NCI-H524 (cell line): ENCODE measurements around the gene CPNE7.
"Not testable (repeated sequence)": the region's sequence is repeated elsewhere in the genome, so short reads cannot be mapped to it uniquely, and the experiment has no call there.

ENCODE experiments used
- DNase-seq, 2 experiments: peaks; one replicate each; lab custom pipeline; 2025; lab: John Stamatoyannopoulos, UW

Gene CPNE7

DNA sequence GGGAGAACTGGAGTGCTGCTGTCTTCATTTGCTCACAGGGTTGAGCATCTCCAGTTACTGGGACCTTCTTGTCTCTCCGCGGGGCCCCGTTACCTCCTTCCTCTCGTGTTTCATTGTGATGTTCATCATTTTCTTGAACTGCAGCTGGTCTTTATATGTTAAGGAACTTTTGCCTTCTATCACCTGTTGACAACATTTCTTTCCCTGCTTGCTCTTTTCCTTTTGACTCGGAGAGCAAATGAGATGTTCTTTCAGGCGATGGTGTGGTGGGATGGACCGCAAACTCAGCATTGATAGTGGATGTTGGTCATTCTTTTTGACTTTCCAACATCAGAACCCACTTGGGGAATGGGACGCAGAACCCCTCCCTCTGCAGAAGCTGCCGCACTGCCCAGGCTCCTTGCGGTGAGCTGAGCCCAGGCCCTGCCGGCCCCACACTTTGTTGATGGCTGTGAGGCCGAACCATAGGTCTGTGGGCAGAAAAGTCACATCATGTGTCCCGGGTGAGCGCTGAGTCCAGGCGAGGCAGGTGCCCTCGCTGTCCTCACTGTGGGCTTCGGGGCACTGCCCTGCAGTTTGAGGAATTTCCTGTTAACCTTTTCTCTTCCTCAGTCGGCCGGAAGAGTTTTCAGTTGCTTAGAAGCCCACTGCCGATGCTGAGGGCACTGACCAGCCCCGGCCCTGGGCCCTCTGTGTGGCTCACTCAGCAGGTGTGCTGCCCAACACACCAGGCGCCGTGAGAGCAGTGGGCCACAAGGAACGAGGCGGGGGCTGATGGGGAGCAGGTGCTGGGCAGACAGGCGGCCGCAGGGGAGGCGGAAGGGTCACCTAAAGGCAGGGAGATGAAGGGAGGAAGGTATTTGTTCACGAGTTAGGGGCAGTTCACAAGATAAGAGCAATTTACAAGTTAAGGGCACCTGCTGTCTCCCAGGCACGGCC, 7.6 kb upstream of the CPNE7 start:
- no peak for DNase-seq

DNA sequence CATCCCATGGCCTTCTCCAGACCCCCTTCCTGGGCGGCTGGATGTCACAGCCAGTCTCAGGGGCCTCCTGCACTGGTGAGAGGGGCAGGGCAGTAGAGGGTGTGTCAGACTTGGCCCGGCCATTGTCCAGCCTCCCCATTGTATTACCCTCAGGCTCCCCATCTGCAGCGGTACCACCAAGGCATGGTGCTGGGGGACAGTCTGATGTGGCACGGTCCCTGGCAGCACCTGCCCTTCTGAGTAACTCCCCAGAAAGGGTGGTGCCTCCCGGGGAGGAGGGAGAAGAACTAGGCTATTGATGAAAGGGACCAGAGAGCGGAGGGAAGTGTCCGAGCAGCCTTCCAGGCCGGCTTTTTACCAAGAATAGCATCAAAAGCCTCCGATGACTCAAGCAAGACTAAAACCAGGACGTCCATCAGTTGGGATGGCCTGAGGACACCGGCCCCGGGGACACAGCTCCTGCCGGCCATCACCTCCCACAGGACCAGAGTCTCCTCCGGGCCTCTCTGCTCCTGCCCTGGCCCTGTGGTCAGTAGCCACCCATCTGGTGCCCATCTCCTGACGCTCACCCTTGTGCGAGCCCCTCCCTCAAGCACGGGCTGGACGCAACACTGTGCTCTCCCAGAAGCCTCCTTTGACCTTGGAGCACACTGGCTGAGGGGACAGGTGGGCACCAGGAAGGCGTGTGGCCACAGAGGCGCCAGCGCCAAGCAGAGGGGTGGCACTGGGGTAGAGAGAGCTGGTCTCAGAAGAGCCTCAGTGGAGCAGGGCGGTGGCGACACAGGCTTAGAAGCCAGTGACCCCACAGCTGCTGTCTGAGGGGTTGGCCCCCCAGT, 5.8 kb upstream of the CPNE7 start:
- no peak for DNase-seq

DNA sequence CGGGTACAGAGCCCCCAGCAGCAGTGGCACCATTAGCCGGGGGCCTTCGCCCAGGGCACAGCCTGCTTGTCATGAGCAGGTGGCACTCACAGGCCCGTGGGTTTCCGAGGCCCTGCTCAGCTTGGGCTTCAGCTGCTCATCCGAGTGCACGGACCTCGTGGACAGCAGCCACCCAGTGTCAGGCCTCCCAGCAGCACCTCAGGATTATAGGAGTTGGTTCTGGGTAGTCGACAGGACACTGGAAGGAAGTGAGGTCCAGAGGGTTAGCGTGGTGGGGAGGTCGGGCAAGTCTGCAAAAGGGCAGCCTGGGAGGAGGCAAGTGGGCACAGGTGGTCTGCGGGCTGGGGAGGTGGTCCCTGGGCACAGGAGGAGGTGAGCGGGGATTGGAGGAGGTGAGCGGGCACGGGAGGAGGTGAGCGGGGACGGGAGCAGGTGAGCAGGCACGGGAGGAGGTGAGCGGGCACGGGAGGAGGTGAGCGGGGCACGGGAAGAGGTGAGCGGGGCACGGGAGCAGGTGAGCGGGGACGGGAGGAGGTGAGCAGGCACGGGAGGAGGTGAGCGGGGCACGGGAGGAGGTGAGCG, 5.1 kb upstream of the CPNE7 start:
- DNase-seq: no peak

DNA sequence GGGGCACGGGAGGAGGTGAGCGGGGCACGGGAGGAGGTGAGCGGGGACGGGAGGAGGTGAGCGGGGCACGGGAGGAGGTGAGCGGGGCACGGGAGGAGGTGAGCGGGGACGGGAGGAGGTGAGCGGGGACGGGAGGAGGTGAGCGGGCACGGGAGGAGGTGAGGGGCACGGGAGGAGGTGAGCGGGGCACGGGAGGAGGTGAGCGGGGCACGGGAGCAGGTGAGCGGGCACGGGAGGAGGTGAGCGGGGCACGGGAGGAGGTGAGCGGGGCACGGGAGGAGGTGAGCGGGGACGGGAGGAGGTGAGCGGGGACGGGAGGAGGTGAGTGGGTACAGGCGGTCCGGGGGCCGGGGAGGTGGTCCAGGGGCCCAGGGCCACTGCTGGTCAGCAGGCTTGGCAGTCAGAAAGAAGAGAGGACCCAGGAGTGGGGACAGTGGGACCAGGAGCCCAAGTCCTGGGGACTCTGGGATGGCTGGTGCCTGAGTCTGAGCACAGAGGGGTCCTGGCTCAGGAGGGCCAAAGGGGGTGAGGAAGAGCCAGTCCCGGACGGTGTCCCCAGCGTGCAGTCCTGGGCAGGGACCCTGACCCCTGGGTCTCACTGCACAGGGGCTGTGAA, 4.5 kb upstream of the CPNE7 start:
- DNase-seq: not testable (repeated sequence)

DNA sequence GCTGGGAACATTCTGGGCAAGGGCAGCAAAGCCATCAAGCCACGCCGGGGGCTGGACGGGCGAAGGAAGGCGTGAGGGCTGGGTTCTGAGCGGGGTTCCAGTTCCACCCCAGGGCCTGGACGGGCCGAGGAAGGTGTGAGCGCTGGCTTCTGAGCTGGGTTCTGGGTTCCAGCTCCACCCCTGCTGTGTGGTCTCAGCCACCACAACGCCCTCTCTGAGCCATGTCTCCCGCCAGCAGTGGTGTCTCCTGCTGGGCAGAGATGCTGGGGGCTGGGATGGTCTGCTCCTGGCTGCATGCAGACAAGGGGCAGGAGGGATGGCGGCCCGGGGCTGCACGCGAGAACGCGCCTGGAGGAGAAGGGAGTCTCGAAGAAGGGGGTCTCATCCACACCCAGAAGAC, 3.9 kb upstream of the CPNE7 start:
- no peak for DNase-seq

DNA sequence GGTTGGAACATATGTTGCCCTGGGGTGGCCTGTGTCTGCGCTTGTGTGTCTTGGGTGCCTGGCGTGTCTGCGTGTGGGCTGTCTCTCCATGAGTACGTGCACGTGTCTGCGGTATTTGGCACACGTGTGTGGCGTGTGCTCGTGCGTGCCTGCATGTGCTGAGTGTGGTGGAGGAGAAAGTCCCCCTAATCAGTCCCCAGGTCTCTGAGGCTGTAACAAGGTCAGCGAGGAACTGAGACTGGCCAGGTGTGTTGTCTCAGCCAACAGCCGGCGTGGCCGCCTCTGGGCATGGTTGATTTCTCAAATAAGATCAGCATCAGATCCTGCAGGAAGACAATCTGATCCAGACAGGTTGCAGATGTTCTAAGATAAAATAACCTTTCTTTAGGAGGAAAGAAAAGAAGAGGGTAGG, 3.5 kb upstream of the CPNE7 start:
- no peak for DNase-seq

DNA sequence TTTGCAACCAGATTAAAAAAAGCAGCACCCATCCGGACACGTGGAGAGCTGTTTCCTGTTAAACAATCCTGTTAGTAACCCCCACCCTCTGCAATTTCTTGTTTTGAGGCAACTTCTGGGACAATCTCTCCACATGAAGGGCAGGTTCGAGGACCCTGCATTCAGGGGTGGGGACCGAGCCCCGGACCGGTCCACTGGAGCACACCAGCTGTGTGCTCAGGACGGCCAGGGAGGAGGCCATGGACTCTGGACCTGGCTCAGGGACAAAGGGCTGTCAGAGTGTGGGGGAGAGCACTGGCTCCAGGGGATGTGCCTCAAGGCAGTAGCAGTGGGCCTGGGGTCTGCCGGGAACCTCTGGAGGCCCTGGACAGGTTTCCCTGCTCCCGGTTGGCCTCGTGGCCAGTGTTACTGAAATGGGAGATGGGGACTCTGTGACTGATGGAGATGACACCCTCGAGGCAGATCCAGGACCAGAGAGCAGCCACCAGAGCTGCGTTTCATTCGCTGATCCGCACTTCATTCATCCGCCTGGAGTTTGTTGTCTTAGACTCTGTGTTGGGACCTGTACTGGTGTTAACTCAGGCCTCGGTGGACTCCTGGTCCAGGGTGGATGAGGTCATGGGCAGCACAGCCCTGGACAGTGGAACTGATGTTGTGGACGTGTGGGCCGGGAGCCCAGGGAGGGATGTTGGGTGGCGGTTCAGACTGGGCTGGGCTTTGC, 2.9 kb upstream of the CPNE7 start:
- DNase-seq: no peak

DNA sequence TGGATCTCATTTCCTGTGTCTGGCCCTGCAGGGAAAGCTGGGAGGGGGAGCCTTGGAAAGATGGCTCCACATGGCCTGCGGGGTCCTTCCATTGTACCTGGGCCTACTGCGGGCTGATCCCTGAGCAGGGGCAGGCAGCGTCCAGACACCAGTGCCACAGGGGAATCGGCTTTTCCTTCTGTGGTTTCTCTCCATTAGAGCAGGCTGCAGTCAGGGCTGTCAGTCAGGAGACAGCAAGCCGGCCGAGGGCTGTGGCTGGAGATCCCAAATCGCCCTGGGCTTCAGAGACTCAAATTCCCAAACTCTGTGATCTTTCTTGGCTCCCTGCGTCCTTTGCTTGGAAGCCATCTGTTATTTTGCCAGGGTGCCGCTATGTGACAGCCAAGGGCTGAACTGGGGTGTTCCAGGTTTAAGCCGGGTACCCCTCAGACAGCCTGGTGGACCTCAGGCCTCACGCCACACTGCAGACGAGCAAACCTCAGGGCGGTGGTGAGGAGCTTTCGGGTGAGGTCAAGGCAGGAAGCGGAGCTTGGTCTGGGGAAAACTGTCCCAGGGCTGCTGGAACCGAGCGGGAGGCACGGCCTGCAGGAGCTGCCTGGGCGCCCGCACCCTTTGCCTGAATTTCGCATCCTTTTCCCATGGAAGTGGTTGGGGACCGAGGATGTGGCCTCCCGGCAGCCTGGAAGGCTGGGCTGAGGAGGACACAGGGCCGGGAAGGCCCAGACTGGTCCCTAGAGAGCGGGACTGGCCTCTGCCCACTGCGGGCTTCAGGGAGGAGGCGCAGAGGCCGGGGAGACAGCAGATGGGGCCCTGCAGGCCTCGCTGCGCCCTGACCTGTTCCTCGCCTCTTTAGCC, 1.5 kb upstream of the CPNE7 start:
- DNase-seq: no peak

DNA sequence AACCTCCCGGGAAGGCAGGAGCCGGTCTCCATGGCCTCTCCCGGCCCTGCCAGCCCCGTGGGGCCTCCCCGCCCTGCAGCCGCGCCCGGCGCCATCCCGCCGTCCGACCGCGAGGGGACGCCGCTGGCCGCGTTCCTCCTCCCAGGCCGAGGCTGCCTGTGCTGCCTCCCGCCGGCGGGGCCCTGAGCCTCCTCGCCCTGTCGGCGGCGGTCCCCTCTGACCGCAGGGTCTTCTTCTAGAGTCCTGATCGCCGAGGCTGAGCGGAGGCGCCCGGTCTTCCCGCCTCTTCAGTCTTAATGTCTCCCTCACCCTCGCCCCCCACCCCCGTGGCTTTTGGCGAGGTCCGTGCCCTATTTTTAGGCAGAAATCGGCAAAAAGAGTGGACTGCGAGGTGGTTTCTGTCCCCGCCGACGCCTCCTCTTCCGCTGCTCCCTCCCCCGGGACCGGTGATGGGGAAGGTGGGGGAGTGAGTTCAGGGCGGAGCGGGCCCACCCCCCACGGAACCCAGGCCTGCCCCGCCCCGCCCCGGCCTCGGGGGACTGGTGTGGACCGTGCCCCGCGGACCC, 794 bp upstream of the CPNE7 start:
- DNase-seq: peak; percentile 50 to 68

DNA sequence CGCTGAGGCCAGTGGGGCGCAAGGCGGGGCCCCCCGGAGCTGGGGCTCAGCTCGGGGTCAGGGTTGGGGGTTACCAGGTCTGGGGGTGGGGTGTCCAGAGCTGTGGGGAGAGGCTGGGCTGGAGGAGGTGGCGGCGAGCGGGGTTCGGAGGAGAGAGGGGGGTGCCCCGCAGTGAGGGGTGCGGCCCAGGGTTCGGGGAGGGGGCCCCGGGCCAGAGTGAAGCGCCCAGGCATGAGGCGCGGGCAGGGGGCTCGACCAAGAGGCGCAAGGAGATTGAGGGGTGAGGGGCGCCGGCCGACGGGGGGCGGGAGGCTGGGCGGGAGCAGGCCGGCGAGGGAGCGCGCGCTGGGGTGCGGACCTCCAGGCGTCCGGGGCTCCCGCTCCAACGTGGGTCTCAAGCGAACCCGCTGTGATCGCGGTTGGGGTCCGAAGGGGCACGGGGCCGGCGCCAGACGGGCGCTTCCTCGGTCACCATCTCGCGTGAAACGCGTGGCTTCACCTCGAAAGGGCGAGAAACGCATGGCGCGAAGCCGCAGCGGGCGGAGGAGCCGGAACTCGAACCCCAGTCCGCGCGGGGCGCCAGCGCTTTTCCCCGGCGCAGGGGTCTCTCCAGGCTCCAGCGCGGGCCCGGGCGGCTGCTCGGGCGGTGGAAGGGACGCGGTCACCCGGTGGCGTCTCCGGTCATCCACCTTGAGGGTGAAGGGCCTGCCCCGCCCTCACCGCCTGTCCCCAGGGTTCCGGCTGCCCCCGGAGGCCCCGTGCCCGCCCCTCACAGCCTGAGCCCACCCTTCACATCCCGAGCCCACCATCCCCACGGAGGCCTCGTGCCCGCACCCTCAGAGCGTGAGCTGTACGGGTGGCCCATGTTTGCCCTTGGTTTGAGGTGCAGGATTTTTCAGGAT, 846 bp downstream of the CPNE7 start:
- no peak for DNase-seq

DNA sequence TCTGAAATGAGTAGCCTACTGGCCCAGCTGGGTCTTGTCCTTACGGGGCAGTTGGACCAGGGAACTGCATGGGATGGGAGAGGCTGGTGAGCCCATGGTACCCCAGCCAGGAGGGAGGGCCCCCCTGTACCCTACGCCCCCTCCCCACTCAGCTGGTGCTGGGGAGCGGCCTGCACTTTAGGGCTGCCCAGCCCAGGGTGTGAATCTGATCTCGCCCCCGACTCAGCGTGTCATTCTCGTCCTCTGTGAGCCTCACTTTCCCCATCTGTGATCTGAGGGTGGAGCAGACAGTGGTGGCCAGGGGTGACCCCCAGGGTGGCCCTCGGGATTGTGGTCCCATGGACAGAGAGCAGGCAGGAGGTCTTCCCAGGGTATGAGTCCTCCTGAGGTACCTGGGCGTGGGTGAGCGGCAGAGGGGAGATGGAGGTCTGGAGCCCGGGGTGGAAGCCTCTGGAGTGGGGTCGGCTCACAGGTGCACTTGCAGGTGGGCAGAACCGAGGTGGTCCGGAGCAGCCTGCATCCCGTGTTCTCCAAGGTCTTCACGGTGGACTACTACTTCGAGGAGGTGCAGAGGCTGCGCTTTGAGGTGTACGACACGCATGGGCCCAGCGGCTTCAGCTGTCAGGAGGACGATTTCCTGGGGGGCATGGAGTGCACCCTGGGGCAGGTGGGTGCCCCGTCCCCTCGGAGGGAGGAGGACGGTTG, 1.6 kb downstream of the CPNE7 start:
- no peak for DNase-seq

DNA sequence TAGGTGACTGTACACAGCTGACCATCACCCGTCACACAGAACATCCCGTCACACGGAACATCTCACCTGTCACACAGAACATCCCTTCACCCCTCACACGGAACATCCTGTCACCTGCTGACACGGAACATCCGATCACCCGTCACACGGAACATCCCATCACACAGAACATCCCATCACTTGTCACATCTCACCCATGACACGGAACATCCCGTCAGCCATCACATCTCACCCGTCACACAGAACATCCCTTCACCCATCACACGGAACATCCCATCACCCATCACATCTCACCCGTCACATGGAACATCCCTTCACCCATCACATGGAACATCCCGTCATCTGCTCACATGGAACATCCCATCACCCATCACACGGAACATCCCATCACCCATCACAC, 3.8 kb downstream of the CPNE7 start:
- no peak for DNase-seq

DNA sequence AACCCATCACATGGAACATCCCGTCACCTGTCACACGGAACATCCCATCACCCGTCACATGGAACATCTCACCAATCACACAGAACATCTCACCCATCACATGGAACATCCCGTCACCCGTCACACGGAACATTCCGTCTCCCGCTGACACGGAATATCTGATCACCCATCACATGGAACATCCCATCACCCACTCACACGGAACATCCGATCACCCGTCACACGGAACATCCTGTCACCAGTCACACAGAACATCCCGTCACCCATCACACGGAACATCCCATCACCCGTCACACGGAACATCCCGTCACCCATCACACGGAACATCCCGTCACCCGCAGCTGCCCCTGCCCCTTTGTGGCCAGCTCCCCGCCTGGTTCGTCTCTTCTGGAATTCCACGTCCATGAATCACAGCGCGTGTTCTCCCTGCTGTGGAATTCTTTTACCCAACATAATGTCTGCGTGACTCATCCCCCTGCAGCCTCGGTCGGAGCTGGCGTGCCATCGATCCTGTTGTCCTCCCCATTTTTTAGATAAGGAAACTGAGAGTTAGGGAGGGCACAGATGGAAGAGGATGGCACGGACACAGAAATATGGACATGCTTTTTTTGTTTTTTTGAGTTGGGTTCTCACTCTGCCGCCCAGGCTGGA, 5.6 kb downstream of the CPNE7 start:
- DNase-seq: no peak

DNA sequence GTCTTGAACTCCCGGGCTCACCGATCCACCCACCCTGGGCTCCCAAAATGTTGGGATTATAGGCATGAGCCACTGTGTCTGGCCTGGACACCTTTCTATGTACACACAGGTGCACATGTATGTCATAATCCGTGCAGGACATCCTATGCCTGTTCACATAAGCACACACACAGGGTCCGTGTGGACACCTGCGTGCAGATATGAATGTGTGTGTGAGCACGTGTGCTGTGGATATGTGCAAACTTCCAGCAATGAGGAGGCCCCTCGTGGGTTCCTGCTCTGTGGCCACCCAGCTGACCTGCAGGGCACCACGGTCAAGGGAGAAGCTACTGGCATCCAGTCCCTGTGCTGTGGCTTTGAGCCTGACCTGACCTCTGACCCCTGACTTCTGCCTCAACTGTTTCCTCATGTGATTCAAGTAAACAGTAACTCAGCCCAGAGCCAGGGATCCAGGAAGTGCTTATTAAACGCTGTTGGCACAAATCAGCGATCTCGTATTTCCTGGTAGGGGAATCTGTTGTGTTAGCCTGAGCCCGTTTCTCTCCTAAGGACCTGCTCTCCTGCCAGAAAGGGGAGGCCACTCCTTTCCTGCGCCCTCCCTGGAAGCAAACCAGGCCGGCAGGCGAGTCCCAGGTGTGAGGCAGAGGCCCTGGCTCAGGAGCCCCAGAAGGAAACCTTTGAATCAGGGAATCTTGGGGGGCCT, 6.5 kb downstream of the CPNE7 start:
- no peak for DNase-seq

DNA sequence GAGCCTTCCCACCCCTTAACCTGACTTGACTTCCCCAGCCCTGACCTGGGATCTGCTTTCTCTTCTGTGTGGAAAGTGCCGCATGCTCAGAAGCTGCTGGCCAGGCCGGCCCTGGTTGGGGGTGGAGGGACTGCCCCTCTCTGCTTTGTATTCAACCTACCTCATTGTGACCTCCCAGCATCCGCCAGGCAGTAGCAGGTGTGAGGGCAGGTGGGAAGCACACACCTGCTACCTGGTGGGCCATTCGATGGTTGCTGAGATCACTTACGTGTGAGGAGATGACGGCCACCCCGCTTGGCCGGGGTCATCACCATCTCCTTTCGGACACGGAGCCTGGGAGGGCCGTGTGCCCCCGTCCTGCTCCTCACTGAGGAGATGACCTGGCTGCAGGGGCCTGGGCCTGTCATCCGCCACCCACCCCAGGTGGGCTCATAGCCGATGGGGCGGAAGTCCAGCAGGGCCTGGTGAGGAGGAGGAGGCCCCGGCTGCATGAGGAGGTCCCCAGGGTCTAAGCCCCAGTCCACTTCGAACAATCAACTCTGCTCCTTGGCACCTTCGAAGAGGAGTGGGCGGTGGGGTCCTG, 7.1 kb downstream of the CPNE7 start:
- DNase-seq: no peak

DNA sequence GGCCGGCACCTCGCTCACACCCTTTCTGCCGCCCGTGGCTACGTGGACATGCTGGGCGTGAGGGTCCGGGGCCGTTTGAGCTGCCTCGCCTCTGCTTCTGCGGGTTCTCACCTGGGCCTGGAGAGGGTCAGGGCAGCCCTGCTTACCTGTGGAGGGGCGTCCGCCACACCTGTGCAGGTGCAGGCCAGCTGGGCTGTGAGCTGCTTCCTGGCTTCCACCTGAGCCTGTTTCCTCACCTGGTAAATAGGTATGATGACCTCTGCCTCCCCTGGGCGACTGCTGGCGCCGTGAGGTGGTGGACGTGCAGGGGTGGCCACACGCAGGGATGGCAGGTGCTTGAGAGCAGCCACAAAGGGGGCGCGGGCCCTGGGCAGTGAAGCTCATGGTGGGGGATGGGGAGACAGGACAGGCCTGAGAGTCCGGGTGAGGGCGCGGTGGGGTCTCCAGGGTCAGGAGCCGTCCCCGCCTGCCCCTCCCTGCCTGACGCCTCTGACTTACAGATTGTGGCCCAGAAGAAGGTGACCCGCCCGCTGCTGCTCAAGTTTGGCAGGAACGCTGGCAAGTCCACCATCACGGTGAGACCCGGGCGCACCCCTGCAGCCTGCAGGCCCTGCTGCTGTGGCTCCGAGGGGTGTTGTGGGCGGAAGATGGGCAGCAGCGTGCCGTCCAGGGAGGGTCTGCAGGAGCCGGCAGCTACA, 7.8 kb downstream of the CPNE7 start:
- no peak for DNase-seq
